Measurements from ENCODE around the gene CELF3. TPM values are rescaled to one million over a fixed set of nuclear protein-coding genes. Genes with fewer than 3 reads are reported as not detected.

Gene CELF3
- total RNA-seq, 1 experiment from 2014 or later = not detected

DNA sequence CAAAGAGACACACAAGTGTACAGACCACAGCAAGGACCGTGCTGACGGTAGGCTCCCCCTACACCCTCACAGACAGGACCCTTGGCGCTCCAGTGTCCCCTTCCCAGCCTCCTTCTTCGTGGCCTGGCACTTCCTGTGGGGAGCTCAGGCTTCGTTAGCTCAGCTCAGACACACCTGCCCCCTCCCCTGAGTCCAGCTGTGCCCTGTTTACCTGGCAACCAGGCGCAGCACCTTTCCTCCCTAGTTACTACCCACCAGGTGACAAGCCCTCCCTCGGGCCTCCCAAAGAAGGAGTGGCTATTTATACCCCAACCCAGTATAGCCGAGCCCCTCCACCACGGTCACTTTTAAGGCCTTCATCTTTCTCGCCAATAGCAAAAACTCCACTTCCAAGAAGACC lies 4.7 kb downstream of the CELF3 start:
- peaks cover 25% of the 10 kb centered on the region for H3K4me1 Mint-ChIP-seq (ENCODE audit: low read depth, unreplicated experiment)
- CTCF ChIA-PET = no interaction called here
- H3K36me3 Mint-ChIP-seq (ENCODE audit: insufficient read depth, unreplicated experiment) = no peaks in the 10 kb centered on the region
- no TSS peak for BruUV-seq (replicated peaks)
- intact Hi-C loops (cut with micrococcal nuclease; ENCODE audit: unreplicated experiment) = no loop called here
- no peak overlapping the region for H3K4me3 Mint-ChIP-seq (ENCODE audit: low read depth, unreplicated experiment)
- H3K9me3 Mint-ChIP-seq (ENCODE audit: low read depth, unreplicated experiment) = no peaks in the 10 kb centered on the region
- DNase-seq = no peak
- H3K27ac Mint-ChIP-seq (ENCODE audit: unreplicated experiment) = no peak overlapping the region
- TF ChIP-seq, protein P1, sequence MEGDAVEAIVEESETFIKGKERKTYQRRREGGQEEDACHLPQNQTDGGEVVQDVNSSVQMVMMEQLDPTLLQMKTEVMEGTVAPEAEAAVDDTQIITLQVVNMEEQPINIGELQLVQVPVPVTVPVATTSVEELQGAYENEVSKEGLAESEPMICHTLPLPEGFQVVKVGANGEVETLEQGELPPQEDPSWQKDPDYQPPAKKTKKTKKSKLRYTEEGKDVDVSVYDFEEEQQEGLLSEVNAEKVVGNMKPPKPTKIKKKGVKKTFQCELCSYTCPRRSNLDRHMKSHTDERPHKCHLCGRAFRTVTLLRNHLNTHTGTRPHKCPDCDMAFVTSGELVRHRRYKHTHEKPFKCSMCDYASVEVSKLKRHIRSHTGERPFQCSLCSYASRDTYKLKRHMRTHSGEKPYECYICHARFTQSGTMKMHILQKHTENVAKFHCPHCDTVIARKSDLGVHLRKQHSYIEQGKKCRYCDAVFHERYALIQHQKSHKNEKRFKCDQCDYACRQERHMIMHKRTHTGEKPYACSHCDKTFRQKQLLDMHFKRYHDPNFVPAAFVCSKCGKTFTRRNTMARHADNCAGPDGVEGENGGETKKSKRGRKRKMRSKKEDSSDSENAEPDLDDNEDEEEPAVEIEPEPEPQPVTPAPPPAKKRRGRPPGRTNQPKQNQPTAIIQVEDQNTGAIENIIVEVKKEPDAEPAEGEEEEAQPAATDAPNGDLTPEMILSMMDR (IDR thresholded peaks at IDR 0.05; ENCODE audit: unreplicated experiment) = no peak
- H3K27me3 Mint-ChIP-seq (ENCODE audit: unreplicated experiment) = peaks cover 27% of the 10 kb centered on the region

DNA sequence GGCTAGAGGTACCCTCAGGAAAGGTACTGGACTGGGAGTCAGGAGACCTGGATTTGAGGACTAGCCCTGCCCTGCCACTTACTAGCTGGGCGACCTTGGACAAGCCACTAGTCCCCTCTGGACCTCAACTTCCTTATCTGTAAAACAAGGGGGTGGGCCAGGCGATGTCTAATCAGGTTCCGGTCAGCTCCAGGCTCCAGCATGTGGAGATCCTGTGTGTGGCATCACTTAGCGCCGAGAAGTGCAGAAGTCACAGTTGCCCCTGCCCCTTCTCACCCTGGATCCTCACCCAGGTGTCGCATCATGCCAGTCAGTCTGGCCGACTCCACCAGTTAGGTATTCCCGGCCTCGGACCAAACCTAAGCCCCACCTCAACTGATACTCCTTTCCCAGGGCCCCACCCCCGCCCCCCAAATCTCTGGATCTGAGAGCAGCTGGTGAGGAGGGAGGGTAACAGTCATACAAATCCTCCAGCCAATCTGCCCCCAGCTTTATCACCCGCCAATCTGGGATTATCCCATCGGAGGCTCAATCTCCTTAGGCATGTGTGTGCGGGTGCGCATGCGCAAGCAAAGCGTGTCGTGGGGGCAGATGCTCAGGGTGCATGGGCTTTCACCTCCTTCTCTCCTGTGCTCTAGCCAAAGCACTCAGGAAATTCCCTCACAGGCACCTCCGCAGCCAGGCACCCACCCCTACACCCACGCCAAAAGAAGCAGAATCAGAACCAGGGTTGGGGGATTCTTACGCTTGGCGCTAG lies 5.4 kb downstream of the CELF3 start:
- CTCF ChIA-PET = interaction anchor here (0.5 to 0.8 kb wide), 5 partner anchors 19 to 1624 kb away, joined by 3 to 8 read pairs (median 4); no protein-coding TSS in a partner anchor
- H3K27me3 Mint-ChIP-seq (ENCODE audit: unreplicated experiment) = peaks cover 20% of the 10 kb centered on the region
- H3K9me3 Mint-ChIP-seq (ENCODE audit: low read depth, unreplicated experiment) = no peaks in the 10 kb centered on the region
- intact Hi-C loops (cut with micrococcal nuclease; ENCODE audit: unreplicated experiment) = no loop called here
- no TSS peak for BruUV-seq (replicated peaks)
- H3K36me3 Mint-ChIP-seq (ENCODE audit: insufficient read depth, unreplicated experiment) = no peaks in the 10 kb centered on the region
- no peak overlapping the region for H3K27ac Mint-ChIP-seq (ENCODE audit: unreplicated experiment)
- TF ChIP-seq, protein P1 (IDR thresholded peaks at IDR 0.05; ENCODE audit: unreplicated experiment) = no peak
- H3K4me1 Mint-ChIP-seq (ENCODE audit: low read depth, unreplicated experiment) = peaks cover 21% of the 10 kb centered on the region
- no peak for DNase-seq
- H3K4me3 Mint-ChIP-seq (ENCODE audit: low read depth, unreplicated experiment) = no peak overlapping the region

DNA sequence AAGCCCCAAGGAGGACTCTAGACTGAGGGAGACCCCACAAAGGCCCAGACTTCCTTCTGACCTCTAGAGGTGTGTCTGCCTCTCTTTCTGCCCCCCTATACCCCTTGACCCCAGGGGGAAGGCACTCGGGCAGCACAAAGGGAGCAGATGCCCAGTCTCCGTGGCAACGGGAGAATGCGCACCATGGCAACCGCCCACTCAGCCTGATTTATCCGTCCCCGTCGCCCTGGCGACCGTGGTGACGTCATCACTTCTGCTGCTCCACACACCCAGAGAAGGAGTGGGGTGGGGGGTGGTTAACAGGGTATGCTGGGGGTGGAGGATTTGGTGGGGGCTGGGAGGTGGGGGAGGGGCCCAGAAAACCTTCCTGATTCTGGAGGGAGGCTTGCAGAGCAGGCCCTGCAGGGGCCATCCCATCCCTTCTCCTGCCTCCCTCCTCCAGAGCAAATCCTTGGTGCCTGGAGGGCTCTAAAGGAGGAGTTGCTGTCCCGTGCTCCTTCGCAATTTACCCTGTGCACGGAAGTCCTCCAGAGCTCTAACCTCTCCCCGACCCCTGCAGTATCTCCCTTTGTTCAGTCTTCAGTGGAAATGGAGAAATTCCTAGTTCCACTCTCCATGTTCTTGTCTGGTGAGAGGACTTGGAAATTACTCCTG lies 6.3 kb downstream of the CELF3 start:
- Mint-ChIP-seq H3K36me3 (ENCODE audit: insufficient read depth, unreplicated experiment) (peaks cover 7% of the 10 kb centered on the region), H3K27me3 (ENCODE audit: unreplicated experiment) (peaks cover 11% of the 10 kb centered on the region), H3K27ac (ENCODE audit: unreplicated experiment) (no peak overlapping the region), H3K4me1 (ENCODE audit: low read depth, unreplicated experiment) (peaks cover 27% of the 10 kb centered on the region), H3K9me3 (ENCODE audit: low read depth, unreplicated experiment) (no peaks in the 10 kb centered on the region), H3K4me3 (ENCODE audit: low read depth, unreplicated experiment) (no peak overlapping the region)
- TF ChIP-seq, protein P1 (IDR thresholded peaks at IDR 0.05; ENCODE audit: unreplicated experiment) = no peak
- intact Hi-C loops (cut with micrococcal nuclease; ENCODE audit: unreplicated experiment) = no loop called here
- peak; percentile 46 for DNase-seq
- CTCF ChIA-PET = interaction anchor here (0.5 kb wide), 1 partner anchor 71 kb away, joined by 4 read pairs; no protein-coding TSS in a partner anchor
- no TSS peak for BruUV-seq (replicated peaks)

DNA sequence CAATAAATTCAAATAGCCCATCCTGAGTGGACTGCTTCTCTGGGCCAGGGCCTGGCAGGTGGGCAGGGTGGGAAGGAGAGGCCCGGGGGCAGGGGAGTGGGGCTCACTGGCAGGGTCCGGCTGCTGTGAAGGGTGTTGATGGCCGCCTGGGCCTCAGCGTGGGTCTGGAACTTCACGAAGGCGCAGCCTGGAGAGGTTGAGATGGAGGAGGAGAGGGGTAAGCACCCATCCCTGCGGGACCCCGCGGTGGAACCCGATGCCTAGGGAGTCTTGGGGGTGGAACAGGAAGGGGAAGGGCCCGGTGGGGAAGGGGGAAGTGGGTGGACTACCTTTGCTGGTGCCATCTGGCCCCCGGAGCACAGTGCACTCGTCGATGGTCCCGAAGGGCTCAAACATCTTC lies 7.7 kb downstream of the CELF3 start:
- TF ChIP-seq, protein P1 (IDR thresholded peaks at IDR 0.05; ENCODE audit: unreplicated experiment) = no peak
- no peak overlapping the region for H3K27ac Mint-ChIP-seq (ENCODE audit: unreplicated experiment)
- intact Hi-C loops (cut with micrococcal nuclease; ENCODE audit: unreplicated experiment) = no loop called here
- no peaks in the 10 kb centered on the region for H3K9me3 Mint-ChIP-seq (ENCODE audit: low read depth, unreplicated experiment)
- H3K27me3 Mint-ChIP-seq (ENCODE audit: unreplicated experiment) = no peaks in the 10 kb centered on the region
- peaks cover 26% of the 10 kb centered on the region for H3K4me1 Mint-ChIP-seq (ENCODE audit: low read depth, unreplicated experiment)
- peaks cover 8% of the 10 kb centered on the region for H3K36me3 Mint-ChIP-seq (ENCODE audit: insufficient read depth, unreplicated experiment)
- CTCF ChIA-PET = no interaction called here
- no peak overlapping the region for H3K4me3 Mint-ChIP-seq (ENCODE audit: low read depth, unreplicated experiment)
- BruUV-seq (replicated peaks) = no TSS peak
- DNase-seq = no peak

All from Calu3 (cell line).